Muscle of leg (tissue), 11 donors: ENCODE results near the gene TMEM38A. TPM values are rescaled to one million over a fixed set of nuclear protein-coding genes. Genes with fewer than 3 reads are reported as not detected.
A peak's percentile ranks its signal among the peaks of the same experiment; 100 is the strongest.

Source experiments
- DNase-seq: peaks from one replicate; pipeline ENCODE4 v3.0.0; 2013
- H3K27ac ChIP-seq: one replicate; pipeline ENCODE4 v1.5.1; 2013; ENCODE audit warnings: mild to moderate bottlenecking, low read length, control low read depth
- H3K27me3 ChIP-seq: one replicate; pipeline ENCODE4 v1.6.1; 2013; ENCODE audit warnings: low read length; ENCODE audit not compliant: control insufficient read depth, insufficient read depth
- H3K36me3 ChIP-seq: one replicate; pipeline ENCODE4 v1.6.1; 2013; ENCODE audit warnings: low read length; ENCODE audit not compliant: control insufficient read depth, insufficient read depth
- H3K4me1 ChIP-seq: one replicate; pipeline ENCODE4 v1.6.1; 2013; ENCODE audit warnings: low read length; ENCODE audit not compliant: control insufficient read depth, insufficient read depth
- H3K4me3 ChIP-seq: one replicate; pipeline ENCODE4 v1.5.1; 2013; ENCODE audit warnings: low read length, control low read depth
- H3K9me3 ChIP-seq: replicated peaks from 2 replicates; pipeline ENCODE4 v1.6.1; 2013; ENCODE audit warnings: low read depth, low read length; ENCODE audit not compliant: control insufficient read depth
- WGBS: methylation state at CpG from one replicate; pipeline ENCODE4 v1.1.5; 2013; ENCODE audit warnings: missing lambda C conversion rate; ENCODE audit not compliant: insufficient coverage; 5-methylcytosine and 5-hydroxymethylcytosine counted together
- polyA plus RNA-seq, 8 donors: library from polyadenylated mRNA; unstranded; fragments of 120-200 nt; gene quantifications; one replicate each; pipeline versions ENCODE4 v1.2.1 to v1.2.3, GENCODE V29; 2013; ENCODE audit warnings: inconsistent platforms in 1 of 8, low replicate concordance in 1 of 8; ENCODE audit not compliant: insufficient read length in 8 of 8, insufficient read depth in 1 of 8
- total RNA-seq: library from RNA; stranded (reverse); fragments of 120-200 nt; gene quantifications from one replicate; pipeline ENCODE4 v1.2.4, GENCODE V29; 2013

Gene TMEM38A
- total and polyA plus RNA-seq, 9 donors = 78.3 to 175 (median 118) TPM

DNA sequence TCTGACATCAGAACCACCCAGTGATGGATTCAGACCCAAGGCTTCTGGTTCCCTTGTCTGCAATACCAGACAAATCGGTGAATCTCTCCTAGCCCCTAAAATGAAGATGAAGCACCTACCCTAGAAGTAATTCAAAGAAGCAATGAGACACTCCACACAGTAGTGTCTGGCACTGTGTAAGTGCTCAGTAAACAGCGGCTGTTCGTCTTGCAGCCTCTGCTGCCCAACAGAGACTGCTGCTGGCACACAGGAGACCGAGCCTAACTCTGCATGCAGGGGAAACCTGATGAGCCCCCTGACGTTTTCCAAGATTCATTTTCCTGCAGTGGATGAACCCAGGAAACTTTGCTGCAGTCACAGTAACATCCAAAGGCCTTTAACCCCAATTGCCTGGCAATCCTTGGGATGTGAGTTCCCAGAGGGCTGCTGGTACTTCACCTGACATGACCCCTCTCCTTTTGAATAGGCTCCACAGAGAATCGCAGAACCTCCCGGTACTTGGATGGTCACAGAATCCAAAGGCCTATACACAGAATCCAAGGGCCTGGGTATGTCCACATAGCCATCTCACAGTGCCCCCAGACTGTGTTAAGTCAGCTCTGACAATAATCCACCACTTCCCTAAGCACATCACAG, 39.7 kb upstream of the TMEM38A start:
- Histone ChIP-seq H3K36me3 (peaks cover 16% of the 10 kb centered on the region), H3K4me1 (peaks cover 27% of the 10 kb centered on the region), H3K9me3 (no peaks in the 10 kb centered on the region), H3K27me3 (no peaks in the 10 kb centered on the region), H3K27ac (no peak overlapping the region), H3K4me3 (no peak overlapping the region)
- WGBS = 68% methylated on average over 7 of the region's 7 CpGs
- no peak for DNase-seq

GRCh38 chr19:16623066-16623465, 37.9 kb upstream of the TMEM38A start:
- WGBS = no CpG with 5 or more reads among the region's 2 CpGs
- H3K4me1 ChIP-seq = peaks cover 33% of the 10 kb centered on the region
- DNase-seq = no peak

DNA sequence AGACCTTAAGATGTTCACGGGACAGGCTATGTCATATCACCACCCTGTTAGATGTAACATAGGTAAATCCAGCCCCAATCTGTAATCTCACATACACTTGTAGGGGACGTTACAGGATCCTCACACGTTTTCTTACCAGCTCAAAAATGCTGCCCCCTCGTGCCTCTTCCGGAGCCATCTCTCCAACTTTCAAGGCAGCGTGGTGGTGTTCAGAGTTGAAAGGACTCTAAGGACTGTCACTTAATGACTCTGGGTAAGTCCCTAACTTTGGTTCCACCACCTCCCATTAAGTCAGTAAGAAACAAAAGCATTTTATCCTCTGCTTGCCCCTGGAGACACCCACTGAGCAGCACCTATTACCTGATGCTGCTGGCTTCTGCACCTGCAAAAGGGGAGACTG, 37.4 kb upstream of the TMEM38A start:
- peaks cover 16% of the 10 kb centered on the region for H3K36me3 ChIP-seq
- peaks cover 27% of the 10 kb centered on the region for H3K4me1 ChIP-seq
- no peaks in the 10 kb centered on the region for H3K27me3 ChIP-seq
- H3K4me3 ChIP-seq = no peak overlapping the region
- 75% methylated on average over 4 of the region's 6 CpGs for whole genome bisulfite sequencing
- no peaks in the 10 kb centered on the region for H3K9me3 ChIP-seq
- no peak overlapping the region for H3K27ac ChIP-seq
- no peak for DNase-seq

More at GRCh38 chr19:16623066-16623465, 37.9 kb upstream of the TMEM38A start:
- Histone ChIP-seq H3K36me3 (peaks cover 16% of the 10 kb centered on the region), H3K27ac (no peak overlapping the region), H3K9me3 (no peaks in the 10 kb centered on the region), H3K27me3 (no peaks in the 10 kb centered on the region), H3K4me3 (no peak overlapping the region)

DNA sequence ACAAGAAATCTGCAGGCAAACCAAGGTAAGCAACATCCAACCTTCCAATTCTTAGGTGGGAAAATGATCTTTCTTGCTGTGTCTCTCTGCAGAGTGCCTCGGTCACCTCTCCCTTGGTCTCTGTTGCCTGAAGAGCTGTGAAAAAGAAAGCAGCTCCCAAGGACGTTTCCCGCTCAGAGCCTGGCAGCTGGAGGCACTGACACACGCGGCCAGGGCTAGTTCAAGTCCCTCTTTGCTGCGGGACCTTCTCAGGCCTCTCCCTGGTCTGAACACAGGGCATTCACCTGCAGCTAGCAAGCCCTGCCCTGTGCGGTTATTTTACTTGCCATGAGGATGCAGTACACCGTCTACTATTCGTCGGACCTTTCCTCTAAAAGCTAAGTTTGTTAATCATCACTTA, 36.7 kb upstream of the TMEM38A start:
- 82% methylated on average over 6 of the region's 10 CpGs for WGBS
- H3K9me3 ChIP-seq = no peaks in the 10 kb centered on the region
- H3K27me3 ChIP-seq = no peaks in the 10 kb centered on the region
- no peak for DNase-seq
- peaks cover 25% of the 10 kb centered on the region for H3K4me1 ChIP-seq
- H3K27ac ChIP-seq = no peak overlapping the region
- H3K4me3 ChIP-seq = no peak overlapping the region
- H3K36me3 ChIP-seq = peaks cover 16% of the 10 kb centered on the region

- no peaks in the 10 kb centered on the region for H3K27me3 ChIP-seq
- 83% methylated on average over 9 of the region's 16 CpGs for WGBS
- H3K9me3 ChIP-seq = no peaks in the 10 kb centered on the region
- H3K27ac ChIP-seq = no peak overlapping the region
- no peak overlapping the region for H3K4me3 ChIP-seq
- peaks cover 16% of the 10 kb centered on the region for H3K36me3 ChIP-seq
- DNase-seq = no peak
- peaks cover 25% of the 10 kb centered on the region for H3K4me1 ChIP-seq
Observed at GRCh38 chr19:16625163-16625958, 35.6 kb upstream of the TMEM38A start.

GRCh38 chr19:16626796-16627192, 34.1 kb upstream of the TMEM38A start:
- Histone ChIP-seq H3K27me3 (no peaks in the 10 kb centered on the region), H3K4me3 (peak overlapping the region; percentile 89), H3K36me3 (peaks cover 26% of the 10 kb centered on the region), H3K27ac (peak overlapping the region; percentile 79), H3K4me1 (peaks cover 23% of the 10 kb centered on the region), H3K9me3 (peaks cover 2% of the 10 kb centered on the region)
- WGBS = no CpG with 5 or more reads among the region's 12 CpGs
- DNase-seq = peak; percentile 17

GRCh38 chr19:16627193-16627927, 33.6 kb upstream of the TMEM38A start:
- Histone ChIP-seq H3K4me3 (peak overlapping the region; percentile 89), H3K9me3 (peaks cover 2% of the 10 kb centered on the region), H3K4me1 (peaks cover 23% of the 10 kb centered on the region), H3K27me3 (no peaks in the 10 kb centered on the region), H3K27ac (peak overlapping the region; percentile 79), H3K36me3 (peaks cover 27% of the 10 kb centered on the region)
- DNase-seq = peak; percentile 32
- under 1% methylated on average over 34 of the region's 52 CpGs for WGBS

GRCh38 chr19:16627928-16628182, 33.1 kb upstream of the TMEM38A start:
- Histone ChIP-seq H3K27me3 (no peaks in the 10 kb centered on the region), H3K4me3 (peak overlapping the region; percentile 89), H3K27ac (peak overlapping the region; percentile 79), H3K4me1 (peaks cover 23% of the 10 kb centered on the region), H3K9me3 (peaks cover 2% of the 10 kb centered on the region), H3K36me3 (peaks cover 32% of the 10 kb centered on the region)
- WGBS = 0% methylated on average over 38 of the region's 38 CpGs
- no peak for DNase-seq

DNA sequence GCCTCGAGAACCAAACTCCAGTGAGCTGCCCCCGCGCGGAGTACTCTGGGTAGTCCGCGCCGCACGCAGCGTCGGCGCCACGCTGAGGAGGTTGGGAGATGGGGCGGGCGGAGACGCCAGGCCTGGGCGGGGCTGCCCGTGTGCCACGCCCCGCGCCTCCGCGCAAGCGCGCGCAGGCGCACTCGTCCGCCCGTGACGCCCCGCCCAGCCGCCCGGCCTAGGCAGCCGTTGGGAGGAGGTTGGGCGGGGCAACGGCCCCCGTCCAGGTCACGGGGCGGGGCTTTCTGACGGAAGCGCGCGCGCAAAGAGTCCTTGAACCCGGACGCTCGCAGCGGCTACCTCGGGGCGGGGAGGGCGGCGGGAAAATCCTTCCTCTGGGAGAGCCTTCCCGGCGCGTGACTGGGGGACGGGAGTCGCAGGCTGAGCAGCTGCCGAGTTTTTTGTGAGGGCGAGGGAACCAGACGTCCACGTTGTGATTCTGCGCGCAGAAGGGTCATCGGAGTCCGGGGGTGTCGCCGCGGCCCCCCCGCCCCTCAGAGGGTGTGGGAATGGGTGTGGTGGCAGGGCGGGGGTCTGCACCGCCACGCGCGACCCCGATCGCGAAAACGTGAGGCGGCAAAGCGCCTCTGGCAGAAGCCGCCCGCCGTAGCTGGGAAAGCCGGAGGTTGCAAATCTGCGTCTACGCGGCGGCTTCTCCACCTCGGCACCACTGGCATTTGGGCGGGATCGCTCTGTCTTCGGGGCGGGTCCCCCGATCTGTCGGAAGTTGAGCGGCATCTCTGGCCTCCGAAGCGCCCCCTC, 32.6 kb upstream of the TMEM38A start, which contains the start of gene MED26:
Gene MED26, minus strand, starts transcription at position 22 of the 801 bp plus-strand sequence. CDS start 261 bp downstream, outside the sequence.
- WGBS = under 1% methylated on average over 98 of the region's 98 CpGs
- Histone ChIP-seq H3K36me3 (peaks cover 34% of the 10 kb centered on the region), H3K4me1 (peaks cover 23% of the 10 kb centered on the region), H3K27ac (peak within 1 kb of the TSS; percentile 100), H3K27me3 (no peaks in the 10 kb centered on the region), H3K9me3 (peaks cover 2% of the 10 kb centered on the region), H3K4me3 (peak within 1 kb of the TSS; percentile 89)
- peak; percentile 97 for DNase-seq
